HG03103 (cell line): ENCODE results near the gene KLHL6.
"Not testable (repeated sequence)": the region's sequence is repeated elsewhere in the genome, so short reads cannot be mapped to it uniquely, and the experiment has no call there.

Source experiments
- ATAC-seq: cut with Tn5 transposase; IDR thresholded peaks from one replicate; pipeline ENCODE4 v1.9.1; 2021; ENCODE audit warnings: low read depth; ENCODE audit not compliant: unreplicated experiment

The KLHL6 gene

GRCh38 chr3:183533412-183534132, 21.9 kb downstream of the KLHL6 start:
- no peak for ATAC-seq

- no peak for ATAC-seq
Observed at GRCh38 chr3:183532620-183533411, 22.7 kb downstream of the KLHL6 start.

GRCh38 chr3:183529717-183530116, 25.8 kb downstream of the KLHL6 start:
- no peak for ATAC-seq

GRCh38 chr3:183529185-183529584, 26.3 kb downstream of the KLHL6 start:
- ATAC-seq = no peak

- ATAC-seq = not testable (repeated sequence)
Observed at GRCh38 chr3:183528758-183529157, 26.7 kb downstream of the KLHL6 start.

GRCh38 chr3:183527428-183528379, 27.8 kb downstream of the KLHL6 start:
- peak; percentile 84 for ATAC-seq

GRCh38 chr3:183526838-183527427, 28.6 kb downstream of the KLHL6 start:
- no peak for ATAC-seq

- no peak for ATAC-seq
Observed at GRCh38 chr3:183524476-183524875, 31.0 kb downstream of the KLHL6 start.

GRCh38 chr3:183520741-183521556, 34.6 kb downstream of the KLHL6 start:
- ATAC-seq = not testable (repeated sequence)

- ATAC-seq = not testable (repeated sequence)
Observed at GRCh38 chr3:183520295-183520694, 35.2 kb downstream of the KLHL6 start.

- ATAC-seq = no peak
Observed at GRCh38 chr3:183519891-183520290, 35.6 kb downstream of the KLHL6 start.

GRCh38 chr3:183518491-183519251, 36.8 kb downstream of the KLHL6 start:
- no peak for ATAC-seq

- no peak for ATAC-seq
Observed at GRCh38 chr3:183517607-183518006, 37.9 kb downstream of the KLHL6 start.

GRCh38 chr3:183515968-183516851, 39.3 kb downstream of the KLHL6 start:
- peak; percentile 60 for ATAC-seq

GRCh38 chr3:183514021-183514420, 41.5 kb downstream of the KLHL6 start:
- ATAC-seq = no peak

GRCh38 chr3:183513046-183513706, 42.3 kb downstream of the KLHL6 start:
- ATAC-seq = no peak
